HG03045 (cell line): ENCODE measurements around the gene SYDE2.
A peak's percentile ranks its signal among the peaks of the same experiment; 100 is the strongest.
"Not testable (repeated sequence)": the region's sequence is repeated elsewhere in the genome, so short reads cannot be mapped to it uniquely, and the experiment has no call there.

Source experiments
- ATAC-seq: cut with Tn5 transposase; IDR thresholded peaks from one replicate; pipeline ENCODE4 v1.9.1; 2021; ENCODE audit warnings: mild to moderate bottlenecking, moderate library complexity; ENCODE audit not compliant: unreplicated experiment

Gene SYDE2

DNA sequence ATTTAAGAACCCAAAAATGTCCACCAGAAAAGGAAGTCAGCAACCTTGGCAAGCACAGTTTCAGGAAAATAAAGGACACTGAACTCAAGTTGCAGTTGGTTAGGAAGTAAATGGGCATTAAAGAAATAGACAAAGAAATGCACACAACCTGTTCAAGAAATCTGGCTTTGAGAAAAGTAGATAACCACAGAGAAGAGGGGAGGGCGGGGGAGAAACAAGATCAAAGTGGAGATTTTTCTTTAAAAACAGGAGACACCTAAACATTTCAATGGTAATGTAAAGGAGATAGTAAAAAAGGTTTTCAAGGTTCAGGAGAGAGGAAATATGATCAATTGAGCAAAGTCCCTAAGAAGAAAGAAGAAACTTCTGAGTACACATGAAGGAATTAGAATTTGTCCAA lies 29.1 kb downstream of the SYDE2 start:
- ATAC-seq, result no peak

DNA sequence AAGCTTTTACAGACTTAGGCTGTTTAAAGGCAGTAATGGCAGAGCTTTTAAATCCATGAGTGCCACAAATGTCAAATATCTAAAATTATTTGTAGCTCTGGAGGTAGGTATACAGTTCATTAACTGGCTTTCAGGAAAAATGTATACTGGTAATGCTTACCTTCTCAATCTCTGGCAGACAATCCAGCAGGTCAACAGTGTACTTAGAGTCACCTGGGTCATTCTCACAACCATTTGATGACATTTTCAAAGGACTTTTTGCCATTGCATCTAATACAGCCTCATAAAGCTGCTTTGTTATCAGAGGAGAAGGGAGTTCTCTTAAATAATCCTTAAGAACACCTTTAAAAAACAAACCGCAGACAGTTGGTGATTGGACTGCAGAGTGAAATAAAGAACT lies 31.9 kb downstream of the SYDE2 start:
- no peak for ATAC-seq

GRCh38 chr1:85166351-85166750 lies 34.5 kb downstream of the SYDE2 start:
- no peak for ATAC-seq

GRCh38 chr1:85158910-85159309 lies 41.9 kb downstream of the SYDE2 start:
- no peak for ATAC-seq

DNA sequence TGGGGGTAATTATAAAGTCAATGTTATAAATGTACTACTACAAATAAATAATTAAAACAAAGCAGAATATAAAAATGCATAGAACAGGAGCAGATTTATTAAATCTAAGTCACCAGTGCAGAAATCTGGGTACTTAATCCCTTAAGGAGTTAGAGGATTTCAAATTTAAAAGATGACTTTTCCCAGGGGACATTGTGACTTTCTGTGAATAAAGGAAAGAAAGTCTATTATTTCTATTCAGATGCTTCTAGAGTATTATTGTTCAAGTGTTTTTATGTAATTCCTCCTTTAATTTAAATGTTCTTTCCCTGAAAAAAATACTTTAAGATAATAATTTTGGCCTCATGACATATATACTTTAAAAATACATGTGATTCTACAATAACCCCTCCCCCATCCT lies 43.4 kb downstream of the SYDE2 start:
- ATAC-seq, result no peak

DNA sequence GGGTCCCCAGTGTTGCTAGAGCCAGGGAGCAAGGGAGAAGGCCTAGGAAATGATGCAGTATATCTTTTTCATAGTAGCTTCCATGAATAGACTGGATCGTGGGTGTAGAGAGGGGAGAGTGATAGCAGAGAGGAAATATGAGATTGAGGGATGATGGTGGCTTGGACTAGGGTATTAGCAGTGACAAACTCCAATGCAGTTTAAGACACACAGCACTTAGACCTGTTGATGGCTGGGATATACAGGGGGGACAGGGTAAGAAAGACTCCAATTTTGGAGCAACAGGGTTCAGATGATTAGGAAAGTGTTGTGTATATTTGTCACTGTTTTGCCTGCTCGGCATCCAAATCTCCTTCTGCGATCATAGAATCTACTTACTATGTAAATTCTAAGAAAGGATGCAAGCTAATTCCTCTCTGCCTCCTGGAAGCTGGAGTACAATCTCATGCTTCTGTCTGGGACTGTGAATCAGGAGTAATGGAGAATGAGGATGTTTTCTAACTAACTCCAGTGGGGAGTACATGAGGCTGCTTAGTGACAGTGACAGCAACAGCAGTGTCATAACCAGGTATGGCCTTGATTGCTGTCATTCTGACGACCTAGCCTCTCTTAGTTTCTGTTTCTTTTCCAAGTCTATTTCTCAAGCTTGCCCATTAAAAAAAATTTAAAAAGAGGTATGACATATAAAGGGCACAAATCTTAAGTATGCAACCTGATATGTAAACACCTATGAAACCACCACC lies 47.5 kb downstream of the SYDE2 start:
- ATAC-seq, result peak; percentile 48

DNA sequence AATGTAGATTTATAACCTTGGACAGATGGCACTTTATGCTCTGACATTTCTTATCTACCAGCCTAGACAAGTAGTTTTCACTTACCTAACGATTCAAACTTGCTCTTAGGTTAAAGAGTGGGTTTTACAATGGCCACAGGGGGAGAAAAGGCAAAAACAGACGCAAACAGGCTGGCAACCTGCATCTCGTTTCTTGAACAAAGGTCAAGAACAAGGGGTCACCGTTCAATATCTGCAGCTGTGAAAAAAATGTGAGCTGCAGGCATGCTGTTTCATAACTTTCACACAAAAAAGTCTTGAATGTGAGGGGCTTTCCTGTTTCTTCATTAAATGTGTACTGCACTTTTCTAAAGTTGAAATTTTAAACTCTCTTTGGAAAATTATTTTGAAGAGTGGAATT lies 49.4 kb downstream of the SYDE2 start:
- no peak for ATAC-seq

DNA sequence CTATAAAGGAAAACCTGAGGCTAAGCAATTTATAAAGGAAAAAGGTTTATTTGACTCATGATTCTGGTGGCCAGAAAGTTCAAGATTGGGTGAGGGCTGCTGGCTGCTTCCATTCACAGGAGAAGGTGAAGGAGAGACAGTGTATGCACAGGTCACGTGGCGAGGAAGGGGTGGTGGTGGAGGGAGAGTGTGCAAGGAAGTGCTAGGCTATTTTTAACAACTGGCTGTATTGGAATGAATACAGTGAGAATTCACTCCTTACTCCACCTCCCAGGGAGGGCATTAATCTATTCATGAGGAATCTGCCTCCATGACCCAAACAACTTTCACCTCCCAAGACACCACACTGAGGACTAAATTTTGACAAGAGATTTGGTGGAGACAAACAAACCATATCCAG lies 51.0 kb downstream of the SYDE2 start:
- ATAC-seq, result no peak

GRCh38 chr1:85148524-85149250 lies 52.1 kb downstream of the SYDE2 start:
- peak; percentile 80 for ATAC-seq

DNA sequence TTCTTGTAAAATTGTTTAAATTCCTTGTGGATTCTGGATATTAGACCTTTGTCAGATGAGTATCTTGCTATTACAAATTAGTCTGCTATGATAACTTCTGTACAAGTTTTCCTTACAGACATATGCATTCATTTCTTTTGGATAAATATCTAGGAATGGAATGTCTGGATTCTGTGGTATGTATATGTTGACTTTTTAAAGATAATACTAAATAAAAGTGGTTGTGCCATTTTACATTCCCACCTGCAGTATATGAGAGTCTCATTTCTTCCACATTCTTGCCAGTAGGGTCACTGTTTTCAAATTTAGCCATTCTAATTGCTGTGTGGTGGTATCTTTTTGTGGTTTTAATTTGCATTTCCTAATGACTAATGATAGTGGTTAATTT lies 53.9 kb downstream of the SYDE2 start:
- ATAC-seq, result no peak

DNA sequence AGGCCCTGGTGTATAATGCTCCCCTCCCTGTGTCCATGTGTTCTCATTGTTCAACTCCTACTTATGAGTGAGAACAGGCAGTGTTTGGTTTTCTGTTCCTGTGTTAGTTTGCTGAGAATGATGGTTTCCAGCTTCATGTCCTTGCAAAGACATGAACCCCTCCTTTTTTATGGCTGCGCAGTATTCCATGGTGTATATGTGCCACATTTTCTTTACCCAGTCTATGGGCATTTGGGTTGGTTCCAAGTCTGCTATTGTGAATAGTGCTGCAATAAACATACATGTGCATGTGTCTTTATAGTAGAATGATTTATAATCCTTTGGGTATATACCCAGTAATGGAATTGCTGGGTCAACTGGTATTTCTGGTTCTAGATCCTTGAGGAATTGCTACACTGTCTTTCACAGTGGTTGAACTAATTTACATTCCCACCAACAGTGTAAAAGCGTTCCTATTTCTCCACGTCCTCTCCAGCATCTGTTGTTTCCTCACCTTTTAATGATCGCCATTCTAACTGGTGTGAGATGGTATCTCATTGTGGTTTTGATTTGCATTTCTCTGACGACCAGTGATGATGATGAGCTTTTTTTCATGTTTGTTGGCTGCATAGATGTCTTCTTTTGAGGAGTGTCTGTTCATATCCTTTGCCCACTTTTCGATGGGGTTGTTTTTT lies 54.4 kb downstream of the SYDE2 start:
- ATAC-seq, result not testable (repeated sequence)

- ATAC-seq, result no peak
These were observed 56.5 kb downstream of the SYDE2 start for GRCh38 chr1:85144351-85144750.

- ATAC-seq, result no peak
These were observed 58.1 kb downstream of the SYDE2 start for GRCh38 chr1:85142753-85143152.

GRCh38 chr1:85138439-85138838 lies 62.4 kb downstream of the SYDE2 start:
- ATAC-seq, result not testable (repeated sequence)

DNA sequence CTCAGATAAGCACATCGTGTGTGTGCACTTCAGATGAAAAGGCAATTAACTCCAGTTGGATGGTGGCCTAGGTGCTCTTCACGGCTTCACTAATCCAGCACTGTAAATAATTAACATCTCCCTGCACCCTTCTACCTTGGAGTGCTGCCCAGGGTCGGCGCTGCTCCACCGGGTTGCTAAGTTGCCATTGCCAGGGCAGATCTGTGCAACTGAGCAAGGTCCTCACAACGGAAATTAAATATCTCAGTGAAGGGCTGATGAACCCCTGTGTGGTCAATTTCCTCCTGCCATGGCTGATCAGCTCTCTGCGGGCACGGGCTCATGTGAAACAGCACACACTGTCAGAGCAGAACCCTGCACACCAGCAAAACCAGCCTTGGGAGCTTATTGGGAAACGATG lies 63.2 kb downstream of the SYDE2 start:
- no peak for ATAC-seq

DNA sequence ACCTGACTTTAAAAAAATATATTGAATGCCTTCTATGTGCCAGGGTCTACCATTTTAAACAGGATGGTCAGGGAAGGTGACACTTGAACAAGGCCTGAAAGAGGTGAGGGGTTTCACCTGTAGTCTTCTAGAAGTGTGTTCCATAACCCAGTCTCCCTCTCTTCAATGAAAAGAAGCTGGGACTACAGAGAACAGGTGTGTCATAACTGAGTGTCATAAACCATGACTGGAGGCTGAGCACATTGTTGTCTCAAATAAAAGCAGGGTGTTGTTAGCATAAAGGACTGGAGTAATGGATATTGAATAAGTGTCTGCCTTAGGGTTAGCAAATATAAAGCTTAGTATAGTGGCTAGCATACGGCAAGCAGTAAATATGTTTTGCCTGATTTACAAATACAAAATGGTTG lies 65.4 kb downstream of the SYDE2 start:
- ATAC-seq, result no peak

- no peak for ATAC-seq
These were observed 66.0 kb downstream of the SYDE2 start for GRCh38 chr1:85134583-85135391.

GRCh38 chr1:85133565-85134159 lies 67.2 kb downstream of the SYDE2 start:
- ATAC-seq, result no peak

- no peak for ATAC-seq
These were observed 68.6 kb downstream of the SYDE2 start for GRCh38 chr1:85132078-85132720.

GRCh38 chr1:85128316-85128715 lies 72.5 kb downstream of the SYDE2 start:
- ATAC-seq, result no peak
